ENCODE results near the gene COX4I1.
"Not testable (repeated sequence)": the region's sequence is repeated elsewhere in the genome, so short reads cannot be mapped to it uniquely, and the experiment has no call there.

Gene COX4I1

DNA sequence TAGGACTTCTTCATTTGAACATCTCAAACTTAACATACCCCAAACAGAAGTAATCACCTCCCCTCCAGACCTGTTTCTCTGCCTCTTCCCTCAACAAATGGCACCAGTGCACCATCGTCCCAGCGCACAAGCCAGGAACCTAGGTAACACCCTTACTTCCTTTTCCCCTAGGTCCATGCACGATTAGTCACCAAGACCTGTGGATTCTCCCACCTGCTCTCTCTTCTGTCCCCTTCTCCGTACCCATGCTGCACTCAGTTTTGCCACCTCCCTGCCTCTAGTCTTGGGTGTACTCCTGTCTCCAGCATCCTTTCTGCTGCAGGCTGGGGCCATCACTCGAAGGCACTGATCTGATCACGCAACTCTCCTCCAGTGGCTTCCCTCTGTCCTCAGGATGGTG lies 3.3 kb upstream of the COX4I1 start:
- TF ChIP-seq POLR2AphosphoS5 (IDR thresholded peaks at IDR 0.05; ENCODE audit: low read depth, low read length) (no peak), SPI1 (IDR thresholded peaks at IDR 0.05; ENCODE audit: low read depth, low read length) (no peak), PAX5 (IDR thresholded peaks at IDR 0.05; ENCODE audit: insufficient read depth, low read length, severe bottlenecking) (no peak), POLR2A (IDR thresholded peaks at IDR 0.05; ENCODE audit: low read depth, low read length) (no peak), POU2F2 (IDR thresholded peaks at IDR 0.05; ENCODE audit: low read depth, low read length) (no peak), TAF1 (IDR thresholded peaks at IDR 0.05; ENCODE audit: low read depth, low read length) (no peak)
- FAIRE-seq (no peak), DNase-seq (ENCODE audit: insufficient read length, low spot score) (no peak)

- no peak for TF ChIP-seq TAF1 (IDR thresholded peaks at IDR 0.05; ENCODE audit: low read depth, low read length)
- no peak for TF ChIP-seq PAX5 (IDR thresholded peaks at IDR 0.05; ENCODE audit: insufficient read depth, low read length, severe bottlenecking)
- no peak for TF ChIP-seq SPI1 (IDR thresholded peaks at IDR 0.05; ENCODE audit: low read depth, low read length)
- TF ChIP-seq POU2F2 (IDR thresholded peaks at IDR 0.05; ENCODE audit: low read depth, low read length) = no peak
- no peak for TF ChIP-seq POLR2A (IDR thresholded peaks at IDR 0.05; ENCODE audit: low read depth, low read length)
- TF ChIP-seq POLR2AphosphoS5 (IDR thresholded peaks at IDR 0.05; ENCODE audit: low read depth, low read length) = no peak
- FAIRE-seq = no peak
- no peak for DNase-seq (ENCODE audit: insufficient read length, low spot score)
These were observed 2.9 kb upstream of the COX4I1 start for GRCh38 chr16:85796599-85796998.

DNA sequence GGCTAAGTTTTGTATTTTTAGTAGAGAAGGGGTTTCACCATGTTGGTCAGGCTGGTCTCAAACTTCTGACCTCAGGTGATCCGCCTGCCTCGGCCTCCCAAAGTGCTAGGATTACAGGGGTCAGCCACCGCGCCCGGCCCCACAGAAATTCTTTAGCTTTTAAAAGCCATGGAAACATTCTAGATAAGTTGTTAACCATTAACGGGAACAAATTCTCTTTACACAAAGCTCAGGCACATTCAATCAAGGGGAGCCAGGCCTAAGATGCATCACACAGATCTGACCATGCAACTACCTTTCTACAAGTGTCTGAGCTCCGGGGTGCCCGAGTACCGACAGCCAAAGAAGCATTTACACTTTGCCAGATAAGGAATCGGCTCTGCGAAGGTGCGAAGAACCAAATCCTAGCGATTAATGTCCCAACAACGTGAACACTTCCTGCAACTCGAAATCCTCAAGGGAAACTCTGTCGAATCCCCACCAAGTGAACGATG lies 1.2 kb upstream of the COX4I1 start:
- TF ChIP-seq SPI1 (IDR thresholded peaks at IDR 0.05; ENCODE audit: low read depth, low read length) (no peak), POU2F2 (IDR thresholded peaks at IDR 0.05; ENCODE audit: low read depth, low read length) (no peak), TAF1 (IDR thresholded peaks at IDR 0.05; ENCODE audit: low read depth, low read length) (no peak), PAX5 (IDR thresholded peaks at IDR 0.05; ENCODE audit: insufficient read depth, low read length, severe bottlenecking) (no peak), POLR2A (IDR thresholded peaks at IDR 0.05; ENCODE audit: low read depth, low read length) (no peak), POLR2AphosphoS5 (IDR thresholded peaks at IDR 0.05; ENCODE audit: low read depth, low read length) (no peak)
- no peak for FAIRE-seq
- no peak for DNase-seq (ENCODE audit: insufficient read length, low spot score)

GRCh38 chr16:85798901-85799496 lies 496 bp upstream of the COX4I1 start:
- TF ChIP-seq POU2F2 (IDR thresholded peaks at IDR 0.05; ENCODE audit: low read depth, low read length) (no peak), PAX5 (IDR thresholded peaks at IDR 0.05; ENCODE audit: insufficient read depth, low read length, severe bottlenecking) (no peak), POLR2A (IDR thresholded peaks at IDR 0.05; ENCODE audit: low read depth, low read length) (no peak), SPI1 (IDR thresholded peaks at IDR 0.05; ENCODE audit: low read depth, low read length) (no peak)
- FAIRE-seq (no peak), DNase-seq (ENCODE audit: insufficient read length, low spot score) (peak; percentile 73)

GRCh38 chr16:85800321-85800669 lies 800 bp downstream of the COX4I1 start:
- peak; percentile 16 for FAIRE-seq
- TF ChIP-seq TAF1 (IDR thresholded peaks at IDR 0.05; ENCODE audit: low read depth, low read length) = no peak
- TF ChIP-seq POLR2A (IDR thresholded peaks at IDR 0.05; ENCODE audit: low read depth, low read length) = peak; percentile 64; the same call in 1 of the 2 replicates
- no peak for TF ChIP-seq PAX5 (IDR thresholded peaks at IDR 0.05; ENCODE audit: insufficient read depth, low read length, severe bottlenecking)
- TF ChIP-seq SPI1 (IDR thresholded peaks at IDR 0.05; ENCODE audit: low read depth, low read length) = no peak
- TF ChIP-seq POLR2AphosphoS5 (IDR thresholded peaks at IDR 0.05; ENCODE audit: low read depth, low read length) = peak; percentile 47; the same call in 1 of the 2 replicates
- peak; percentile 7; the same call in 1 of the 2 replicates for TF ChIP-seq POU2F2 (IDR thresholded peaks at IDR 0.05; ENCODE audit: low read depth, low read length)
- no peak for DNase-seq (ENCODE audit: insufficient read length, low spot score)

GRCh38 chr16:85803570-85803969 lies 4.1 kb downstream of the COX4I1 start:
- DNase-seq (ENCODE audit: insufficient read length, low spot score) (no peak), FAIRE-seq (no peak)
- TF ChIP-seq PAX5 (IDR thresholded peaks at IDR 0.05; ENCODE audit: insufficient read depth, low read length, severe bottlenecking) = no peak
- TF ChIP-seq POU2F2 (IDR thresholded peaks at IDR 0.05; ENCODE audit: low read depth, low read length) = no peak
- TF ChIP-seq SPI1 (IDR thresholded peaks at IDR 0.05; ENCODE audit: low read depth, low read length) = no peak
- no peak for TF ChIP-seq TAF1 (IDR thresholded peaks at IDR 0.05; ENCODE audit: low read depth, low read length)
- TF ChIP-seq POLR2AphosphoS5 (IDR thresholded peaks at IDR 0.05; ENCODE audit: low read depth, low read length) = no peak
- no peak for TF ChIP-seq POLR2A (IDR thresholded peaks at IDR 0.05; ENCODE audit: low read depth, low read length)

- no peak for DNase-seq (ENCODE audit: insufficient read length, low spot score)
- TF ChIP-seq TAF1 (IDR thresholded peaks at IDR 0.05; ENCODE audit: low read depth, low read length) = no peak
- TF ChIP-seq POLR2AphosphoS5 (IDR thresholded peaks at IDR 0.05; ENCODE audit: low read depth, low read length) = peak; percentile 54; the same call in 1 of the 2 replicates
- FAIRE-seq = no peak
These were observed 6.0 kb downstream of the COX4I1 start for GRCh38 chr16:85805442-85806045.

DNA sequence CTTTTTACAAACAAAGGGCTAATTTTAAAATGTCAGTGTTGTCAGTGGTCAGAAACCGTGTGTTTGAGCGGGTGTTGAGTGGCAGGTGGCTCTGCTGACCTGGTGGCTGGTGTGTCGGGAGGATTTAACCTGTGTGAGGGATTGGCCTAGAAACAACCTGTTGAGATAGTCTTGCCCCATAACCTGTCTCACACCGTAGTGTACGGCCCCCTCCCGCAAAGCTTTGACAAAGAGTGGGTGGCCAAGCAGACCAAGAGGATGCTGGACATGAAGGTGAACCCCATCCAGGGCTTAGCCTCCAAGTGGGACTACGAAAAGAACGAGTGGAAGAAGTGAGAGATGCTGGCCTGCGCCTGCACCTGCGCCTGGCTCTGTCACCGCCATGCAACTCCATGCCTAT lies 7.0 kb downstream of the COX4I1 start:
- FAIRE-seq (no peak), DNase-seq (ENCODE audit: insufficient read length, low spot score) (no peak)
- TF ChIP-seq POLR2AphosphoS5 (IDR thresholded peaks at IDR 0.05; ENCODE audit: low read depth, low read length) = no peak
- TF ChIP-seq POU2F2 (IDR thresholded peaks at IDR 0.05; ENCODE audit: low read depth, low read length) = no peak
- TF ChIP-seq POLR2A (IDR thresholded peaks at IDR 0.05; ENCODE audit: low read depth, low read length) = no peak
- no peak for TF ChIP-seq TAF1 (IDR thresholded peaks at IDR 0.05; ENCODE audit: low read depth, low read length)
- TF ChIP-seq SPI1 (IDR thresholded peaks at IDR 0.05; ENCODE audit: low read depth, low read length) = no peak
- no peak for TF ChIP-seq PAX5 (IDR thresholded peaks at IDR 0.05; ENCODE audit: insufficient read depth, low read length, severe bottlenecking)

- FAIRE-seq = not testable (repeated sequence)
These were observed 7.8 kb downstream of the COX4I1 start for GRCh38 chr16:85807340-85807739.

DNA sequence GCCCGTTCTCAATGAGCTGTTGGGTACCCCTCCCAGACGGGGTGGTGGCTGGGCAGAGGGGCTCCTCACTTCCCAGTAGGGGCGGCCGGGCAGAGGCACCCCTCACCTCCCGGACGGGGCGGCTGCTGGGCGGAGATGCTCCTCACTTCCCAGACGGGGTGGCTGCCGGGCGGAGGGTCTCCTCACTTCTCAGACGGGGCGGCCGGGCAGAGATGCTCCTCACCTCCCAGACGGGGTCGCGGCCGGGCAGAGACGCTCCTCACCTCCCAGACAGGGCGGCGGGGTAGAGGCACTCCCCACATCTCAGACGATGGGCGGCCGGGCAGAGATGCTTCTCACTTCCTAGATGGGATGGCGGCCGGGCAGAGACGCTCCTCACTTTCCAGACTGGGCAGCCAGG lies 8.6 kb downstream of the COX4I1 start:
- not testable (repeated sequence) for FAIRE-seq; DNase-seq (ENCODE audit: insufficient read length, low spot score)

More at GRCh38 chr16:85807340-85807739, 7.8 kb downstream of the COX4I1 start:
- not testable (repeated sequence) for DNase-seq (ENCODE audit: insufficient read length, low spot score)
